Measurements from ENCODE around the gene NR2C2. TPM values are rescaled to one million over a fixed set of nuclear protein-coding genes. Genes with fewer than 3 reads are reported as not detected.
"Not testable (repeated sequence)": the region's sequence is repeated elsewhere in the genome, so short reads cannot be mapped to it uniquely, and the experiment has no call there.

Gene NR2C2
- total RNA-seq, 1 experiment from 2014 or later, result 46.8 TPM

DNA sequence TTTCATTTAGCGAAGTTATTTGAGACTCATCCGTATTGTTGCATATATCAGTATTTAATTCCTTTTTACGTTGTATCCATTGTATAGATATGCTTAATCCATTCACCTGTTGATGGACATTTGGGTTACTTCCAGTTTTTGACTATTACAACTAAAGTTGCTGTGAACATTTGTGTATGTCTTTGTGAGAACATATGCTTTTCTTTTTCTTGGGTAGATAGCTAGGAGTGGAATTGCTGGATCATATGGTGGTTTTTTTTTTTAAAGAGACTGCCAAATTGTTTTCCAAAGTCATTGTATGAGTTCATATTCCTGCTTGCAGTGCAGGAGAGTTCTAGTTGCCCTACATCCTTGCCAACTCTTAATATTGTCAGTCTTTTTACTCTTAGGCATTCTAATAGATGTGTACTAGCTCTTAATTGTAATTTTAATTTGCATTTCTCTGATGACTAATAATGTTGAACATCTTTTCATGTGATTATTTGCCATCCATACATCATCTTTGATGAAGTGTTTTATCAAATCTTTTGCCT lies 37.3 kb downstream of the NR2C2 start:
- Histone ChIP-seq H3K9ac (ENCODE audit: low read length) (no peak overlapping the region), H2AFZ (ENCODE audit: low read length) (no peak overlapping the region), H3K27me3 (ENCODE audit: low read length) (no peaks in the 10 kb centered on the region), H3K36me3 (ENCODE audit: insufficient read depth, low read length) (no peaks in the 10 kb centered on the region; the same call in 1 of the 2 replicates), H3K79me2 (ENCODE audit: low read length) (peaks cover 70% of the 10 kb centered on the region), H3K4me1 (ENCODE audit: low read length) (peaks cover 56% of the 10 kb centered on the region), H3K9me2 (replicated peaks; ENCODE audit: insufficient read depth, low read length) (no peaks in the 10 kb centered on the region), H3K27ac (ENCODE audit: low read length) (no peak overlapping the region), H3K4me2 (ENCODE audit: low read depth, low read length, poor library complexity, severe bottlenecking) (no peak overlapping the region), H3K9me3 (ENCODE audit: low read length) (no peaks in the 10 kb centered on the region), H3K4me3 (ENCODE audit: low read length) (no peak overlapping the region), H4K20me1 (ENCODE audit: insufficient read depth, low read depth, low read length) (no peaks in the 10 kb centered on the region)
- no peak for DNase-seq

DNA sequence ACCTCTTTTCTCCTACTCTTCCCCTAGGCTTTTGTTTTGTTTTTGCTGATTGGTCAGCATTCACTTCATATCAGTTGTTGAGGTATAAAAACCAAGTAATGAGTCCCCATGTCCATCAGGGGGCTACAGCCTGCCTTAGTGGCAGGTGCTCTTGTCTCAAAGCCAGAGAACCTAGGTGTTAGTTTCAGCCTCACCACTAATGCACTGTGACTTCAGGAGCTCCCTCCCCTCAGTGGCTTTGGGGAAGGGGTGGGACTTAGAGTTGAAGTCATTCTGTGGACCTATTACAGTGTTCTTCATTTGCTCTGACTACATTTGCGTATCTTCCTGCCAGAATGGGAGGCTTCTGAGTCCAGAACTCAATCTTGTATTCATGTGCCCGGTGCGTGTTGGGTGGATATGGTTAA lies 41.6 kb downstream of the NR2C2 start:
- Histone ChIP-seq H3K27ac (ENCODE audit: low read length) (peak overlapping the region; percentile 64), H3K4me2 (ENCODE audit: low read depth, low read length, poor library complexity, severe bottlenecking) (peak overlapping the region; percentile 68), H3K27me3 (ENCODE audit: low read length) (no peaks in the 10 kb centered on the region), H3K9me3 (ENCODE audit: low read length) (no peaks in the 10 kb centered on the region), H3K79me2 (ENCODE audit: low read length) (peaks cover 81% of the 10 kb centered on the region), H3K9ac (ENCODE audit: low read length) (peak overlapping the region; percentile 29), H3K9me2 (replicated peaks; ENCODE audit: insufficient read depth, low read length) (no peaks in the 10 kb centered on the region), H3K4me1 (ENCODE audit: low read length) (peaks cover 49% of the 10 kb centered on the region), H4K20me1 (ENCODE audit: insufficient read depth, low read depth, low read length) (no peaks in the 10 kb centered on the region), H2AFZ (ENCODE audit: low read length) (no peak overlapping the region), H3K4me3 (ENCODE audit: low read length) (peak overlapping the region; percentile 40), H3K36me3 (ENCODE audit: insufficient read depth, low read length) (no peaks in the 10 kb centered on the region; the same call in 1 of the 2 replicates)
- peak; percentile 94 for DNase-seq

DNA sequence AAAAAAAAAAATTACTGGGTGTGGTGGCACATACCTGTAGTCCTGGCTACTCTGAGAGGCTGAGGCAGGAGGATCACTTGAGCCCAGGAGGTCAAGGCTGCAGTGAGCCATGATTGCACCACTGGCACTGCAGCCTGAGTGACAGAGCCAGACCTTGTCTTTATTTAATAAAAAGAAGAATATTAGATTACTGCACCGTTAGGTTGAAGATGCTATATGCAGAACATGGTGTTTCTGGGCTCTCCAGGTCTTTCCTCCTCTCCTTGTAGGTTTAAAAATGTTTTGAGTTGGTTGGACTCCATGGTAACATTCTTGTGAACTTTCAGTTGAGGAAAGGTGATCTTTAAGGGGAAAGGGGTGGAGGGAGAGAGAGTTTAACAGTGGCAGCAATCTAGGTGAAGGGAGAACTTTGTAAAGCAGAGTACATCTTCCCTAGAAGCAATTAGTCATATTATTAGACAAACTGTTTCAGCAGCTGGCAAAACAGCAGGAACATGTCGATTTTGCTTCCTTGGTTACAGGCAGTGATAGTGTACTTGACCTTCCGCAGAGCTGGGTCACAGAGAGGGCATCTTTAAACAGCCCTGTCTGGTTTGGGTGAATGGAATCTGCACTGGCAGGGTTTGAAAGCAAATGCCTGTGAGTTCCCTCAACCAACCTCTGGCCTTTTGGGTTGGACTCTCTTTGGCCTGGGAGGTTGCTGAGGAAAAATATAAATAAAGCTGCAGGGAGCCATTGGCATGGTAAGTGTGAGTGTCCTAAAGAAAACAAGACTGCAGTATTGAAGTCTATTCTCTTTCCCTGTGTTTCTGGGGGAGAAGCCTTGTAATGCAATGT lies 42.8 kb downstream of the NR2C2 start:
- no peaks in the 10 kb centered on the region for H3K36me3 ChIP-seq (ENCODE audit: insufficient read depth, low read length)
- no peak overlapping the region for H2AFZ ChIP-seq (ENCODE audit: low read length)
- no peaks in the 10 kb centered on the region for H3K9me2 ChIP-seq (replicated peaks; ENCODE audit: insufficient read depth, low read length)
- no peak overlapping the region for H3K9ac ChIP-seq (ENCODE audit: low read length)
- no peak overlapping the region for H3K4me2 ChIP-seq (ENCODE audit: low read depth, low read length, poor library complexity, severe bottlenecking)
- H4K20me1 ChIP-seq (ENCODE audit: insufficient read depth, low read depth, low read length), result no peaks in the 10 kb centered on the region
- no peak for DNase-seq
- H3K9me3 ChIP-seq (ENCODE audit: low read length), result no peaks in the 10 kb centered on the region
- H3K27ac ChIP-seq (ENCODE audit: low read length), result no peak overlapping the region
- H3K4me3 ChIP-seq (ENCODE audit: low read length), result no peak overlapping the region
- H3K79me2 ChIP-seq (ENCODE audit: low read length), result peaks cover 78% of the 10 kb centered on the region
- H3K27me3 ChIP-seq (ENCODE audit: low read length), result no peaks in the 10 kb centered on the region
- H3K4me1 ChIP-seq (ENCODE audit: low read length), result peaks cover 49% of the 10 kb centered on the region

DNA sequence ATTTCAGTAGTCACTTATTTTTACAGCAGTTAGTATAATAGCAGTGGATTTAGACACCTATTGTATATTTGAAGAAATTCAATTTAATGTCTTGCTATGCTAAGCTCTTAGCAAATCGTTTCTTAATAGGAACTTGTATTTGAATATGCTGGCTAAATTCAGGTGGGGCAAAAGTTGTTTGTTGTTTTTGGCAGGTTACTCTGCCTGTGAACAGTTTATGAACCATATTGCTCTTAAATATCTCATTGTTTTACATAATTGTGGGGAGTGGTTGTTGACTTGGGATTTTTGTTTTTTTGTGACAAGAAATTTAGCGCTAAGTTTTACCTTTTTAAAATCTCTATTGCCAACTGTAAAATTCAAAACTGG lies 43.4 kb downstream of the NR2C2 start:
- Histone ChIP-seq H3K27ac (ENCODE audit: low read length) (no peak overlapping the region), H3K4me2 (ENCODE audit: low read depth, low read length, poor library complexity, severe bottlenecking) (no peak overlapping the region), H3K4me1 (ENCODE audit: low read length) (peaks cover 48% of the 10 kb centered on the region), H3K79me2 (ENCODE audit: low read length) (peaks cover 78% of the 10 kb centered on the region), H4K20me1 (ENCODE audit: insufficient read depth, low read depth, low read length) (no peaks in the 10 kb centered on the region), H3K9me2 (replicated peaks; ENCODE audit: insufficient read depth, low read length) (no peaks in the 10 kb centered on the region), H3K9me3 (ENCODE audit: low read length) (no peaks in the 10 kb centered on the region), H3K36me3 (ENCODE audit: insufficient read depth, low read length) (no peaks in the 10 kb centered on the region), H3K27me3 (ENCODE audit: low read length) (no peaks in the 10 kb centered on the region), H2AFZ (ENCODE audit: low read length) (no peak overlapping the region), H3K9ac (ENCODE audit: low read length) (no peak overlapping the region), H3K4me3 (ENCODE audit: low read length) (no peak overlapping the region)
- DNase-seq, result no peak

DNA sequence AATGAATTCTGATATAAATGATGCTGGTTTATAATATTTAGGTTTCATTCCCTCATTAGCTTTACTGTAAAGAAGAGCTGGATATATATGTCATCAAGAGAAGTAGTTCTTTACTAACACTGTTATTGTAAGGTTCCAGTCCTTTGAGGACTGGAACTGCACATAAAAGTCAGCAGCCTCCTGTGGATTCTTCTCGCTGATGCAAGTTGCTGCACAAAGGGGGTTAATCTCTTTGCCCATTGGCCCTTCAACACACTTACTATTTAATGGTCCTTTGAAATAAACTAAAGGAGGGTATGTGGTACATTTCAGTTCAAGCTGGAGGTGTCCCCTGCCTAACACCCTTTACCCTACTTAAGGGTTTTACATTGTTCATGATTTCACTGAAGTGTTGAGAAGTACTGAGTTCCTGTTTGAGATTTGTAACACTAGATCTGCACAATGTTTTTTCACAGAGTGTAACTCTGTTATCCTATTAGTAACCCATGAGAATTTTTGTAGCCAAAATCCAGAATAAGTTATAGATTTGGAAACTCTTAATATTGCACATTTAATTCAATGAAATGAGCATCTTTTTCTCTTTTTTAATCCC lies 43.9 kb downstream of the NR2C2 start:
- no peak overlapping the region for H3K27ac ChIP-seq (ENCODE audit: low read length)
- no peak overlapping the region for H3K4me2 ChIP-seq (ENCODE audit: low read depth, low read length, poor library complexity, severe bottlenecking)
- H3K79me2 ChIP-seq (ENCODE audit: low read length), result peaks cover 80% of the 10 kb centered on the region

DNA sequence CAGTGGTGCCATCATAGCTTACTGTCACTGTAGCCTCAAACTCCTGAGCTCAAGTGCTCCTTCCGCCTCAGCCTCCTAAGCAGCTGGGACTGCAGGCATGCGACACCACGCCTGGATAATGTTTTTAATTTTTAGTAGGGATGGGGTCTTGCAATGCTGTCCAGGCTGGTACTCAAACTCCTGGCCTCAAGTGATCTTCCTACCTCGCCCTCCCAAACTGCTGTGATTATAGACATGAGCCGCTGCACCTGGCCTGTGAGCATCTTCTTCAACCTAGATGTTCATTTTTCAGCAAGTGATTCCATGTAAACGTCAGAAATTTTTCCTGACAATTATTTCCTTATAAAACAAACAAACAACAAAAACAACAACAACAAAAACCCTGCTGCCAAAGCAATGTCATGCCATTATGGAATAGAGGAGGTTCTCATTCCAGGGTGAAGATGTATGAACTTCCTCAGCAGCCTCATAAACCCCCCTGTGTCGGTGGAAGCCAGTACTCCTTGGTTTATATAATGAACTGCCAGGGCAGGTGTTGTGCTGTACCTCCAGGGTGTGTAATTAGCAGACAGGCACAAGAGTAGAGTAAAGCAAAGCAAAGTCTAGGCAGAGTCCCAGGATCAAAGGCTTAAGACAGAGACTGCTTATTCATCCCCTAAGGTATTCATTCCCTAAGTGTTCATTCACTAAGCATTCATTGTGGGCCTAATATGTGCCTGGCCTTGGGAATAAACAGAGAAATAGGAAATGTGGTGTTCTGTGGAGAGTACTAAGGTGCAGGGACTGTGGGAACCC lies 44.6 kb downstream of the NR2C2 start:
- no peaks in the 10 kb centered on the region for H3K9me2 ChIP-seq (replicated peaks; ENCODE audit: insufficient read depth, low read length)
- no peaks in the 10 kb centered on the region for H3K36me3 ChIP-seq (ENCODE audit: insufficient read depth, low read length)
- no peak overlapping the region for H2AFZ ChIP-seq (ENCODE audit: low read length)
- H4K20me1 ChIP-seq (ENCODE audit: insufficient read depth, low read depth, low read length), result no peaks in the 10 kb centered on the region
- peaks cover 82% of the 10 kb centered on the region for H3K79me2 ChIP-seq (ENCODE audit: low read length)
- H3K4me1 ChIP-seq (ENCODE audit: low read length), result peaks cover 39% of the 10 kb centered on the region
- no peak overlapping the region for H3K4me2 ChIP-seq (ENCODE audit: low read depth, low read length, poor library complexity, severe bottlenecking)
- H3K9ac ChIP-seq (ENCODE audit: low read length), result no peak overlapping the region
- no peak for DNase-seq
- no peak overlapping the region for H3K4me3 ChIP-seq (ENCODE audit: low read length)
- no peaks in the 10 kb centered on the region for H3K9me3 ChIP-seq (ENCODE audit: low read length)
- no peak overlapping the region for H3K27ac ChIP-seq (ENCODE audit: low read length)
- H3K27me3 ChIP-seq (ENCODE audit: low read length), result no peaks in the 10 kb centered on the region

More for the DNA sequence above, 43.9 kb downstream of the NR2C2 start:
- H3K4me3 ChIP-seq (ENCODE audit: low read length), result no peak overlapping the region
- no peak overlapping the region for H3K9ac ChIP-seq (ENCODE audit: low read length)
- no peak for DNase-seq
- no peaks in the 10 kb centered on the region for H3K27me3 ChIP-seq (ENCODE audit: low read length)
- no peaks in the 10 kb centered on the region for H3K9me3 ChIP-seq (ENCODE audit: low read length)
- no peak overlapping the region for H2AFZ ChIP-seq (ENCODE audit: low read length)
- H3K36me3 ChIP-seq (ENCODE audit: insufficient read depth, low read length), result no peaks in the 10 kb centered on the region
- peaks cover 45% of the 10 kb centered on the region for H3K4me1 ChIP-seq (ENCODE audit: low read length)
- H4K20me1 ChIP-seq (ENCODE audit: insufficient read depth, low read depth, low read length), result no peaks in the 10 kb centered on the region
- H3K9me2 ChIP-seq (replicated peaks; ENCODE audit: insufficient read depth, low read length), result no peaks in the 10 kb centered on the region

DNA sequence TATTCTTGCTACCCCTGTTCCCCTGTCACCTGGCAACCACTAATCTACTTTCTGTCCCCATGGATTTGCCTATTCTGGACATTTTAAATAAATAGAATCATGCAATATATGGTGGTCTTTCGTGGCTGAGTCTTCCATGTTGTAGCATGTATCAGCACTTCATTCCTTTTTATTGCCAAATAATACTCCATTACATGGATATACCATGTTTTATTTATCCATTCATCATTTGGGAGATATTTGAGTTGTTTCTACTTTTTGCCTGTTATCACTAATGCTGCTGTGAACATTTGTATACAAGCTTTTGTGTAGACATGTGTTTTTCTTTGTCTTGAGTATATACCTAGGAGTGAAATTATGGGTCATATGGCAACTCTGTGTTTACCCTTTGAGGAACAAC lies 50.6 kb downstream of the NR2C2 start:
- Histone ChIP-seq H2AFZ (ENCODE audit: low read length) (no peak overlapping the region), H3K9me3 (ENCODE audit: low read length) (peaks cover 9% of the 10 kb centered on the region), H4K20me1 (ENCODE audit: insufficient read depth, low read depth, low read length) (no peaks in the 10 kb centered on the region), H3K36me3 (ENCODE audit: insufficient read depth, low read length) (peaks cover 10% of the 10 kb centered on the region; the same call in 1 of the 2 replicates), H3K4me2 (ENCODE audit: low read depth, low read length, poor library complexity, severe bottlenecking) (no peak overlapping the region), H3K79me2 (ENCODE audit: low read length) (peaks cover 72% of the 10 kb centered on the region), H3K9me2 (replicated peaks; ENCODE audit: insufficient read depth, low read length) (no peaks in the 10 kb centered on the region), H3K4me3 (ENCODE audit: low read length) (no peak overlapping the region), H3K27me3 (ENCODE audit: low read length) (no peaks in the 10 kb centered on the region), H3K4me1 (ENCODE audit: low read length) (peaks cover 3% of the 10 kb centered on the region), H3K27ac (ENCODE audit: low read length) (no peak overlapping the region), H3K9ac (ENCODE audit: low read length) (no peak overlapping the region)
- DNase-seq, result no peak

DNA sequence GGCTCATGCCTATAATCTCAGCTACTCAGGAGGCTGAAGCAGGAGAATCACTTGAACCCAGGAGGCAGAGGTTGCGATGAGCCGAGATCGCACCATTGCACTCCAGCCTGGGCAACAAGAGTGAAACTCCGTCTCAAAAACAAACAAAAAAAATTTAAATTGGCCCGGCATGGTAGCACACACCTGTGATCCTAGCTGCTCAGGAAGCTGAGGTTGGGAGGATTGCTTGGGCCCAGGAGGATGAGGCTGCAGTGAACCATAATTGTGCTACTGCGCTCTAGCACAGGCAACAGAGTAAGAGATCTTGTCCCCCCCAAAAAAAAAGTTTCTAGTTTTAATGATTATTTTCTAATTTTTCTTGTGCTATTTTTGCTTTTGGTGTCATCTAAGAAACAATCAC lies 51.8 kb downstream of the NR2C2 start:
- H4K20me1 ChIP-seq (ENCODE audit: insufficient read depth, low read depth, low read length); H3K9me3 ChIP-seq (ENCODE audit: low read length); H3K9ac ChIP-seq (ENCODE audit: low read length); H3K27ac ChIP-seq (ENCODE audit: low read length); H3K4me1 ChIP-seq (ENCODE audit: low read length); H3K27me3 ChIP-seq (ENCODE audit: low read length); H3K9me2 ChIP-seq (replicated peaks; ENCODE audit: insufficient read depth, low read length); H3K4me3 ChIP-seq (ENCODE audit: low read length); H3K4me2 ChIP-seq (ENCODE audit: low read depth, low read length, poor library complexity, severe bottlenecking); H2AFZ ChIP-seq (ENCODE audit: low read length); DNase-seq: not testable (repeated sequence)
- peaks cover 10% of the 10 kb centered on the region; the same call in 1 of the 2 replicates for H3K36me3 ChIP-seq (ENCODE audit: insufficient read depth, low read length)
- H3K79me2 ChIP-seq (ENCODE audit: low read length), result peaks cover 71% of the 10 kb centered on the region

Data from Karpas-422 (cell line).